Osteoblast (primary cell): Measurements from ENCODE around the gene TMEM259. TPM values are rescaled to one million over a fixed set of nuclear protein-coding genes. Genes with fewer than 3 reads are reported as not detected.

Experiments used
- DNase-seq: peaks from one replicate; pipeline ENCODE4 v3.0.0; 2011; ENCODE audit warnings: low spot score, mixed read lengths; ENCODE audit not compliant: insufficient read length; ENCODE audit errors: missing footprints
- H2AFZ ChIP-seq: 2 replicates; pipeline ENCODE4 v1.6.0; 2011; ENCODE audit warnings: mild to moderate bottlenecking, low read length
- H3K27ac ChIP-seq: 2 replicates; pipeline ENCODE4 v1.5.1; 2011; ENCODE audit warnings: mild to moderate bottlenecking, low read depth, low read length, moderate library complexity
- H3K27me3 ChIP-seq: 2 replicates; pipeline ENCODE4 v1.6.0; 2012; ENCODE audit warnings: mild to moderate bottlenecking, control low read depth, inconsistent platforms, low read length, moderate library complexity; ENCODE audit not compliant: insufficient read depth
- H3K36me3 ChIP-seq: 2 replicates; pipeline ENCODE4 v1.5.1; 2011; ENCODE audit warnings: mild to moderate bottlenecking, low read length, control low read depth, moderate library complexity; ENCODE audit not compliant: insufficient read depth
- H3K4me1 ChIP-seq: 2 replicates; pipeline ENCODE4 v1.5.1; 2011; ENCODE audit warnings: mild to moderate bottlenecking, low read length, control low read depth, moderate library complexity; ENCODE audit not compliant: insufficient read depth
- H3K4me2 ChIP-seq: 2 replicates; pipeline ENCODE4 v1.6.0; 2011; ENCODE audit warnings: mild to moderate bottlenecking, low read length; ENCODE audit not compliant: insufficient read depth
- H3K4me3 ChIP-seq: fragments of 200-600 bp; sonication (generic); 3 replicates; pipeline ENCODE4 v1.5.1; 2012; ENCODE audit warnings: mild to moderate bottlenecking, low read length, inconsistent platforms; ENCODE audit not compliant: insufficient read depth
- H3K79me2 ChIP-seq: 2 replicates; pipeline ENCODE4 v1.6.0; 2012; ENCODE audit warnings: mild to moderate bottlenecking, low read length, control low read depth, inconsistent platforms; ENCODE audit not compliant: insufficient read depth
- H3K9me3 ChIP-seq: 2 replicates; pipeline ENCODE4 v1.5.1; 2011; ENCODE audit warnings: low read depth, low read length, control low read depth
- H4K20me1 ChIP-seq: 2 replicates; pipeline ENCODE4 v1.6.0; 2012; ENCODE audit warnings: mild to moderate bottlenecking, low read length, control low read depth; ENCODE audit not compliant: insufficient read depth
- total RNA-seq: library from RNA; depleted of rRNA; stranded (reverse); fragments of >200 nt; gene quantifications from 2 replicates; pipeline ENCODE4 v1.2.3, GENCODE V29; 2012
- TF ChIP-seq, protein P1 (sequence below): IDR thresholded peaks from 2 replicates; pipeline ENCODE4 v1.5.1; 2011; ENCODE audit warnings: mild to moderate bottlenecking, low read depth, low read length, moderate library complexity; ENCODE audit errors: extremely low read depth

TMEM259 gene
- total RNA-seq, 1 donor, result 84.0 TPM

DNA sequence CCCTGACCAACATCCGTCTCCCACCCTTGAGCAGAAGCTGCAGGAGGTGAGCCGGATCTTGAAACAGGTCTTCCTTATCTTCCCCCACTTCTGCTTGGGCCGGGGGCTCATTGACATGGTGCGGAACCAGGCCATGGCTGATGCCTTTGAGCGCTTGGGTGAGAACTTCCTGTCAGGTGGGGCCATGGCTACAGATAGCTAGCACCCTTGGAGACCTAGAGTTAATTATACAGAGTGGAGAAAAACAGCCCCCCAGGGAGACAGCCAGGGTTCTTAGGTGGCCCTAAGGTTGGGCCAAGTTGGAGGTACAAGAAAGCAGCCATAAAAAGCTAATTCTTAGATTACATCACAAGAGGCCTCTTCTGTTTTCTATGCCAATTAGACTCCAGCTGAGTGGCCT, 37.2 kb upstream of the TMEM259 start:
- Histone ChIP-seq H3K4me3 (no peak overlapping the region), H3K4me2 (no peak overlapping the region), H3K9me3 (peaks cover 26% of the 10 kb centered on the region), H3K4me1 (no peaks in the 10 kb centered on the region), H3K27ac (no peak overlapping the region), H3K79me2 (no peaks in the 10 kb centered on the region), H4K20me1 (no peaks in the 10 kb centered on the region), H2AFZ (no peak overlapping the region), H3K36me3 (no peaks in the 10 kb centered on the region), H3K27me3 (no peaks in the 10 kb centered on the region)
- TF ChIP-seq, protein P1, sequence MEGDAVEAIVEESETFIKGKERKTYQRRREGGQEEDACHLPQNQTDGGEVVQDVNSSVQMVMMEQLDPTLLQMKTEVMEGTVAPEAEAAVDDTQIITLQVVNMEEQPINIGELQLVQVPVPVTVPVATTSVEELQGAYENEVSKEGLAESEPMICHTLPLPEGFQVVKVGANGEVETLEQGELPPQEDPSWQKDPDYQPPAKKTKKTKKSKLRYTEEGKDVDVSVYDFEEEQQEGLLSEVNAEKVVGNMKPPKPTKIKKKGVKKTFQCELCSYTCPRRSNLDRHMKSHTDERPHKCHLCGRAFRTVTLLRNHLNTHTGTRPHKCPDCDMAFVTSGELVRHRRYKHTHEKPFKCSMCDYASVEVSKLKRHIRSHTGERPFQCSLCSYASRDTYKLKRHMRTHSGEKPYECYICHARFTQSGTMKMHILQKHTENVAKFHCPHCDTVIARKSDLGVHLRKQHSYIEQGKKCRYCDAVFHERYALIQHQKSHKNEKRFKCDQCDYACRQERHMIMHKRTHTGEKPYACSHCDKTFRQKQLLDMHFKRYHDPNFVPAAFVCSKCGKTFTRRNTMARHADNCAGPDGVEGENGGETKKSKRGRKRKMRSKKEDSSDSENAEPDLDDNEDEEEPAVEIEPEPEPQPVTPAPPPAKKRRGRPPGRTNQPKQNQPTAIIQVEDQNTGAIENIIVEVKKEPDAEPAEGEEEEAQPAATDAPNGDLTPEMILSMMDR, result no peak
- DNase-seq, result no peak

DNA sequence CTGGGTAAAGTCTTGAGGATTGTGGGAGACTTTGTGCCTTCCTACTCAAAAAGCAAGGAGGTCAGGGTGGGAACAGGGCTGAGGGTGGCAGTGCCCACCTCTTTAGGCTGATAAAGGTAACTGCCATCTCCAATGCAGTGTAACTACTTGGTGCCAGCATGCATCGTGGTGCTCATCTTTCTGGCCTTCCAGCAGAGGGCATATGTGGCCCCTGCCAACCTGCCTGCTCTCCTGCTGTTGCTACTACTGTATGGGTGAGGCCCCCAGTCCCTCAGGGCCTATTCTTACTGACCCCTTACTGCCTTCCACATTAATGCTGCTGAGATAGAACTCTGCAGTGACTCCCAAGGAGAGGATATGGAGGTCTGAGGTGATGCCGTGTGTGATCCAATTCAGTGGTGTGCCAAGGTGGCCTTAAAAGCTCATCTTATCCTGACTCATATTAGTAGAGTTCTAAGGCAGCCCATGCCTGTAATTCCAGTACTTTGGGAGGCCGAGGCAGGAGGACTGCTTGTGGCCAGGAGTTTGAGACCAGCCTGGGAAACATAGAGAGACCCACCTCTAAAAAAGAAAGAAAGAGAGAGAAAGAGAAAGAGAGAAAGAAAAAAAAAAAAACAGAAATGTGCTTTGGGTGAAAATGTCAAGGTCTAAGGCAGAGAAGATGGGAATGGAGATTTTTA, 36.4 kb upstream of the TMEM259 start:
- Histone ChIP-seq H3K4me2 (no peak overlapping the region), H3K4me1 (no peaks in the 10 kb centered on the region), H3K27ac (no peak overlapping the region), H2AFZ (no peak overlapping the region), H3K79me2 (no peaks in the 10 kb centered on the region), H3K36me3 (no peaks in the 10 kb centered on the region), H3K27me3 (no peaks in the 10 kb centered on the region), H3K4me3 (no peak overlapping the region), H3K9me3 (peaks cover 26% of the 10 kb centered on the region), H4K20me1 (no peaks in the 10 kb centered on the region)
- TF ChIP-seq, protein P1, result no peak
- no peak for DNase-seq

DNA sequence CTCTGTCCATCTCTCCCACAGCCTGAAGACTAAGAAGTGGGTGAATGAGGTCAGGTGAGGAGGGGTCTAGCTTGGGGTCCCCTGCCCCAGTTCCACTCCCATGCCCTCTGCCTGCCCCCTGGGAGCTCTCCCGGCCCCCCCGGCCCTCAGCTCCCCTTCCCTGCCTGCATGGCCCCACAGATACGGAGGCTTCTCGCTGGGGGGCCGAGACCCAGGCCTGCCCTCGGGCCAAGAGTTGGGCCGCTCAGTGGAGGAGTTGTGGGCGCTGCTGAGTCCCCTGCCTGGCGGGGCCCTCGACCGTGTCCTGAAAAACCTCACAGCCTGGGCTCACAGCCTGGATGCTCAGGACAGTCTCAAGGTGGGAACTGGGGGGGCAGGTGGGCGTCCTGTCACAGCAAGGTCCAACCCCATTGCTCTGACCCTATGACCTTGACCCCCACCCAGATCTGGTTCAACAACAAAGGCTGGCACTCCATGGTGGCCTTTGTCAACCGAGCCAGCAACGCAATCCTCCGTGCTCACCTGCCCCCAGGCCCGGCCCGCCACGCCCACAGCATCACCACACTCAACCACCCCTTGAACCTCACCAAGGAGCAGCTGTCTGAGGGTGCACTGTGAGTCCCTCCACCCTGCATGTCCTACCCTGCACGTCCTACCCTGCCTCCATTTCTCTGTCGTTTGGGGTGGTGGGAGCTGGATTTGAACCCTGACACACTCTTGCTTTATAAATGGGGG, 35.1 kb upstream of the TMEM259 start:
- no peaks in the 10 kb centered on the region for H3K27me3 ChIP-seq
- TF ChIP-seq, protein P1, result no peak
- H3K79me2 ChIP-seq, result no peaks in the 10 kb centered on the region
- H3K4me1 ChIP-seq, result no peaks in the 10 kb centered on the region
- no peaks in the 10 kb centered on the region for H3K36me3 ChIP-seq
- H3K27ac ChIP-seq, result no peak overlapping the region
- peaks cover 26% of the 10 kb centered on the region for H3K9me3 ChIP-seq
- DNase-seq, result no peak
- H3K4me3 ChIP-seq, result no peak overlapping the region
- no peak overlapping the region for H2AFZ ChIP-seq
- no peak overlapping the region for H3K4me2 ChIP-seq
- H4K20me1 ChIP-seq, result no peaks in the 10 kb centered on the region

DNA sequence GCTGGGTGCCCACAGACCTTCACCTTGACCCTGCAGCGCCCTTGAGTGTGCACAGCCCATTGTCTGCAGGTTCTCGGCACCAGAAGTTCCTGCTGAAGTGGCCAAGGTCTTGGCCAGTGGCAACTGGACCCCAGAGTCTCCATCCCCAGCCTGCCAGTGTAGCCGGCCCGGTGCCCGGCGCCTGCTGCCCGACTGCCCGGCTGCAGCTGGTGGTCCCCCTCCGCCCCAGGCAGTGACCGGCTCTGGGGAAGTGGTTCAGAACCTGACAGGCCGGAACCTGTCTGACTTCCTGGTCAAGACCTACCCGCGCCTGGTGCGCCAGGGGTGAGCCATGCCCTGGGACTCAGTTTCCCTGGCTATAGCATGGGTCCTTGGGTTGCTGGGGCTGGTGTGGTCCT, 34.1 kb upstream of the TMEM259 start:
- Histone ChIP-seq H3K4me1 (no peaks in the 10 kb centered on the region), H3K27ac (no peak overlapping the region), H3K79me2 (no peaks in the 10 kb centered on the region), H3K27me3 (no peaks in the 10 kb centered on the region), H3K36me3 (no peaks in the 10 kb centered on the region), H3K4me2 (no peak overlapping the region), H3K4me3 (no peak overlapping the region), H2AFZ (no peak overlapping the region), H3K9me3 (peaks cover 26% of the 10 kb centered on the region), H4K20me1 (no peaks in the 10 kb centered on the region)
- no peak for DNase-seq
- TF ChIP-seq, protein P1, result no peak
